HG03460 (cell line): ENCODE results near the gene PRKCD.

Experiments used
- ATAC-seq: cut with Tn5 transposase; IDR thresholded peaks from one replicate; pipeline ENCODE4 v1.9.1; 2021; ENCODE audit not compliant: unreplicated experiment

Gene PRKCD

DNA sequence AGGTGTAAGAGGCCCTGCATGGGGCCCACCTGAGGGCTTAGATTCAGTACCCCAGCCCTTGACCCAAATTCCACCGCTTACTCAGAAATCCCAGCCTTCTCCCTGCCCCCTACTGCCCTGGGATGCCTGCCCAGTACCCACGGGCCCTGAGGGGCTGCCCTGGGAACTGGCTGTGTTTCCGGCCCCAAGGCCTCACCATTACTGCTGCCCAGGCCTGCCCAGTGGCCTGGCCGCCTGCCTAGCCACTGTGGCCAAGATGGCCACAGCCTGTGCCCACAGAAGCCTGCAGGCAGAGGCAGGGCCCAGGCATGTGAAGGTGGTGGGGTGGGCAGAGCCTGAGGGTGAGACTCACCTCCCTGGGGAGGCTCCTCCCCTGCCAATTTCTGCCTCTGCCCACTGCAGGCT is 6.1 kb upstream of the PRKCD start:
- no peak for ATAC-seq

DNA sequence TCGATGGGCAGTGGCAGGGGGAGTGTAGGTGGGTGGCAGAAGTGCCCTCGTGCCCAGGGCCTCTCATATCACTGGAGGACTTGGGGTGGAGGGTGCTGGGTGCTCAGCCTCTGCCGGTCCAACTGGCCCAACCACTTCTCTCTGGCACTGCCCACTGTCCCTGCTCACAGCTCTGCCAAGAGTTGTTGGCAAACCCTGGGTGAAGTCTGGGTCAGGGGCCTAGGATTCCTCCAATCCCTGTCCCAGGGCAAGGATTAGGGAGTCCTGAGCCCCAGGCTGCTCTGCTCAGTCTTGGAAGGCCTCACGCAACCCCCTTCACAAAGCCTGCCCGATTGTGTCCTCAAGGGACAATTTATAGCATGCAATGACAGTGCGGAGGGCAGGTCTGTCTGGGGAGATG is 5.2 kb upstream of the PRKCD start:
- ATAC-seq: no peak

DNA sequence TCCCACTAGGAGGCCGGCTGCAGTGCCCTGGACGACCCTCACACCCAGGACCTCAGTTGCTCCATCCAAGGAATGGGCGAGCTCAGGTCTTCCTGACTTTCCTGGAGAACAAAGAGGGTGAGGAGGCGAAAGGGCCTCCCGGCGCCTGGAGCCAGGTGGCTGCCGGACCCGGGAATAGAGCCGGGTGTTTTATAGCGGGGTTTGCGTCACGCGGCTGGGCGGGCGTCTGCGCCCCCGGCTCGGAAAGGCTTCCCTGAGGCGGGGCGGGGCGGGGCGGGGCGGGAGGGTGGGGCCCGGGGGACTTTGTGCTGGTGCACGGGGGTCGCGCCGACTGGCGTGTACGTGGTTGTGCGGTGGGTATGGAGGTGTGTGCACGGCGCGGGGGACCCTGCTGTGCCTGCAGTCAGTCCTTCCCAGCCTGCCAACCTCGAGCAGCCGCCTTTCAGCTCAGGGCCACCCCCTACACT is 4.6 kb upstream of the PRKCD start:
- no peak for ATAC-seq

DNA sequence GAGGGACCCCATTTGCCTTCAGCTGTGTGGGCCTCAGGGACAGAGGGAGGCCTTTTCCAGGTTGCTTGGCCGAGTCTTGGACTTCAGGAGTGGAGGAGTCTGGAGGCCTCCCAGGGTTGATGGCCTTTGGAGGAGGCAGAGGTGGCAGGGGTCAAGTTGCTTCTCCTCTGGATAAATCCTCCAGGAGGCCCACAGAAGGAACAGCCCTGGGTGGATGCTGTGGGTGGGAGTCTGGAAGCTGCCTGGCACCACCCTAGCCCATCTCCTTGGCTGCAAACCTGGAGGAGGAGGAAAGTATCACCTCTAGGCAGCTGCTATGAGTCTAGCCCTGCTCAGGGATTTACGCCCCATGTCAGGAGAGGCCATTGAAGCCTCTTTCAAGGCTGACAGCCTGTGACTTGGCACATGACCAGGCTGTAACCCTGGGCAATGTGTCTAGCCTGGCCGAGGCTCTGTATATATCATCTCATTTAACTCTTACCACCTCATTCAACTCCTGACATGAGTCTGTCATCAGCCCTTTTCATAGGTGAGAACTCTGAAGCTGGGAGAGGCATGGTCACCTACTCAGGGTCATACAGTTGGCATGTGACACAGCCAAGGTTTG is 2.9 kb upstream of the PRKCD start:
- no peak for ATAC-seq

DNA sequence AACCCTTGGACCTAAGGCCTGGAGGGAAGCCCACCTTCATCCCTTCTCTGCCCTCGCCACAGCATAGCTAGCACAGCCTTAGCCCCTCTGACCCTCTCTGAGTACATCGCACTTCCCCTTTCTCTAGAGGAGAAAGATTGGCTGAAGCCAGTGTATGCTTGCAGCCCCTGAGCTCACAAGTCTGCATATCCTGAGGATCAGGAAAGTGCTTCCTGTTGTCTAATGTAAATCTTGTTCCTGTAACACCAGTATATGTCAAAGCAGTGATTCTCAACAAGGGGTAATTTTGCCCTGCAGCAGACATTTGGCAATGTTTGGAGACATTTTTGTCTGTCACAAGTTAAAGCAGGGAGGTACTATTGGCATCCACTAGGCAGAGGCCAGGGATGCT is 2.2 kb upstream of the PRKCD start:
- no peak for ATAC-seq

DNA sequence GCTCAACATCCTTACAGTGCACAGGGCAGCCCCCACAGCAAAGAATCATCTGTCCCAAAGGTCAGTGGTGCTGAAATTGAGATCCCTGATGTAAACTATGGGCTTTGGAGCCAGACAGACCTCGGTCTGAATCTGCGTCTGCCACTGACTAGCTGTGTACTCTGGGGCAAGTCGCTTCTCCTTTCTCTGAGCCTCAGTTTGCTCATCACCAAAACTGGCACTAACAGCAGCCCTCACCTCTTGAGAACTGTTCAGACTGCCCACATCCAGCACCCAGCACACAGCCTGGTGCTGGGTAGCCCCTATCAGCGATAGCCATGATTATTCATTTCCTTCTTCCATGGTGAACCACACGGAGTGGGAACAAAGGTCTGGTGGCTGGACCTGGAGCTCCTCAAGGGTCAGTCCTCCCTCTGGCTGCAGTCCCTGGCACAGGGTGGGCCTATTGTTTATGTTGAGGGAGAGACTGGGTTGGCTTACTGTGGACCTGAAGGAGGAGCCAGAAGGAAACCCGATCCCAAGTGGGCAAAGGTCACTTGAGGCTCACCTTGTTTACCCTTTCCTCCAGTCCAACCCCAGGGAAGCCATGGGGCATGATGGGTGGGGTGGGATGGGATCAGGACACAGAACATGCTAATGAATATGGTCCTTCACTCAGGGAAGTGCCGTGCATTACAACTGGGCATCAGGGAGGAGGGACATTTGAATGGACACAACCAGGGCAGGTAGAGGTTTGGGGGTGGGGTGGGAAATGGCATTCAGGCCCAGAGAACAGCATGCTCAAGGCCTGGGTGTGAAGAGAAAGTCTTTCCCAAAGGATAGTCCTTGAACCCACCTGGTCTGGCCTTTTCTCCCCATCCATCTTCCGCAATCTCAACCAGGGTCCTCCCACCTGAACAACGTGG is 1.6 kb upstream of the PRKCD start:
- ATAC-seq: no peak

DNA sequence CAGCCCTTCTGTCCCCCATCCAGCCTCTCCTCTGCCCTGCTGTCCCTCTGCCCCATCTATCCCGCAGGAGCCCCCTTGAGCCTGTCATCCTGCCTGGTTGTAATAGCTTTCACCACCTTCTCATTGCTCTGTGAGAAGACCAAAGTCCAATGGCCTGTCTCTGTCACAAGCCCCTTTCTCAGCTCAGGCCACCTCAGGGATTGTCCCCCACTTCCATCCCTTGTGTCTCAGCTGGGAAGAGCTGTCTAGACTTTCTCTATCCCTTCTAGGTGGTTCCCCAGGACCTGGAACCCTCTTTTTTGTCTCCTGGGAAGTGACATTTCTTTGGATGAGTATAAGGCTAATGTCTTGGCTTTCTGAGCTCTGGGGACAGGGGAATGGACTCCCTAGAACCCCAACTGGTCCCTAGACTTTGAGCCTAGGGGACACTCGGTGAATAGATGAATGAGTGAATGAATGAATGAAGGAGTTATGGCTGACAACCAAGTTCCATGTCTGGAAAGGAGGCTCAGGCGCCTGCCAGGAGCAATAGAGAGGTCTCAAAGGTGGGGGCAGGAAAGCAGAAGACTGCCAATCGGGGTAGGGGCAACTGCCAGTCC is 849 bp upstream of the PRKCD start:
- no peak for ATAC-seq

DNA sequence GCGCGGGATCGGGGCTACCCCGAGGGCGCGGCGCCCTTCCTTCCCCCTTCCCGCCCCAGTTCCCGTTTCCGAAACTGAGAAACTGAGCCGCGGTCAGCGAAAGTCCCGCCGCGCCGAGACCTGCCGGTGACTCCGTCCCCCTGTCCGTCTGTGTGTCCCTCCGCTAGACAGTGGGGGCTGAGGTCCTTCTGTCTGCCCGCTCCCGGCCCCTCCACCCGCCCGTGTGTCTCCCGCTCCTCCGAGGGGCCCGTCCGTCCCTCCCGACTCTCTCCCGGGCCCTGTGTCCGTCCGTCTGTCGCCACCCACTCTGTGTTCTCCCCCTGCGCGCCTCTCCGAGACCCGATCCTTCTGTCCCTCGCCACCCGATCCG is 426 bp downstream of the PRKCD start:
- no peak for ATAC-seq

DNA sequence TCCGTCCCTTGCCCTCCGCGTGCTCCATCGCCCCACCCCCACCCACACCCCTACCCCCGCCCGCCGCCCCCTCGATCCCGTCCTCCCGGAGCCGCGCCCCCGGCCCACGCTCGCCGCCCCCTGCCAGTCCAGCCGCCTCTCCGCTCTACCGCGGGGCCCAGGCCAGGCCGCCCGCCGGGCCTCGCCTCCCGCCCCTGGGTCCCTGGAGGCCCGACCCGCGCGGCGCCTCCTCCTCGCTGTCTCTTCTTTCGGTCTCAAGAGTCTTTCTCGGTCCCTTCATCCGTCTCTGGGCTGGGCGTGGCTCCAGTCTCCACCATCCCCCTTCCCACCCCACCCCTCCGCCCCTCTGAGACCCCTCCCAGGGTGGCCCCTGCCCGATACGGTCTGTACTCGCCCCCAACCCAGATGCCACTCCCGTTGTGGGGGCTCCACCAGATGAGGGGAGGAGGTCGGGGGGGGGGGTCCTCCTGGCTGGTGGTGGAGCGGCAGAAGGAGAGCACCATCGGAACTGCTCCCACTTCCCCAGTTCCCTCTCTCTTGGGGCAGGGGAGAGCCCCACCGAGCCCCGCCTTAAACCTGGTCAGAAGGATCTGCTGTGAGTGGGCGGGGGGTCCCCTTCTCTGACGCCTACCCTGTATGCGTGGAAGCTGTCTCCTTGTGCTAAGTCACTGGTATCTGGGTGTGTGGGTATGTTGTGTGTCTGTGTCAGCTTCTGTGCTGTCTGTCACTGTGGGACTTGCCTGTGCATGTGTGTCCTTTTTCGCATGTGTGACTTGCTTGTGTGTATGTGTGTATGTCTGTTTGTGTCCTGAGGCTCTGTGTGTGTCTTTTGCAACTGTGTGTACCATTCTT is 1.0 kb downstream of the PRKCD start:
- peak; percentile 32 for ATAC-seq

DNA sequence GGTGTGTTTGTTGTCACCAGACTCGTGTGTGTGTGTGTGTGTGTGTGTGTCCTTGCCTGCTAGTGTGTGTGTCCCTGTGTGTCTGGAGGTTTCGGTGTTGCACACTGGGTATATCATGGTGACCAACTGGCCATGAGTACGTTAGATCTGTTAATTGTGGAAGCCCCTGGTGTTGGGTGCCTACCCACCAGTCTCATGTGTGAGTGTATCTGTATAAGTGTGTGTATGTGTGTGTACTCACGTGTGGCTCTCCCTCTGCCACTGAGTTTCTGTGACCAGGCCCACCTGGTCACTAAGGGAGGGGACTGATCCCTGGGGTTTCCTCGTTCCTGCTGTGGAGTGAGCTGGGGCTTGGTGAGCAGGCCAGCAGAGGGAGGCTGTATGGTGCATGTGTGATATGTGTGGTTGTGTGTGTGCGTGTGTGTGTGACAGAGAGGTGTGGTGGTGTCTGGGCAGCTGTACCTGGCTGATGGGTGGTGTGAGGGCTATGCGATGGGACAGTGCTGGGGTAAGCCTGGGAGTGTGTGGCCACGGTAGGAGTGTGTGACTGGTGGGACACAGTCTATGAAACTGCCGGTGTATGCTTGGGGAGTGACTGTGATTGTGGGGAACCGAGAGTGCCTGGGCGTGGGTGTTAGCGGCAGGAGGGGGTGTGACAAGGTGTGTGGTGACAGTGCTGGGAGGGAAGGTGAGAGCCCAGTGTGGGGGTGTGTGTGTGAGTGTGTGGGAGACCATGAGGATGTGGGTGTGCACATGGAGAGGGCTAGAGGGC is 1.8 kb downstream of the PRKCD start:
- ATAC-seq: peak; percentile 28

DNA sequence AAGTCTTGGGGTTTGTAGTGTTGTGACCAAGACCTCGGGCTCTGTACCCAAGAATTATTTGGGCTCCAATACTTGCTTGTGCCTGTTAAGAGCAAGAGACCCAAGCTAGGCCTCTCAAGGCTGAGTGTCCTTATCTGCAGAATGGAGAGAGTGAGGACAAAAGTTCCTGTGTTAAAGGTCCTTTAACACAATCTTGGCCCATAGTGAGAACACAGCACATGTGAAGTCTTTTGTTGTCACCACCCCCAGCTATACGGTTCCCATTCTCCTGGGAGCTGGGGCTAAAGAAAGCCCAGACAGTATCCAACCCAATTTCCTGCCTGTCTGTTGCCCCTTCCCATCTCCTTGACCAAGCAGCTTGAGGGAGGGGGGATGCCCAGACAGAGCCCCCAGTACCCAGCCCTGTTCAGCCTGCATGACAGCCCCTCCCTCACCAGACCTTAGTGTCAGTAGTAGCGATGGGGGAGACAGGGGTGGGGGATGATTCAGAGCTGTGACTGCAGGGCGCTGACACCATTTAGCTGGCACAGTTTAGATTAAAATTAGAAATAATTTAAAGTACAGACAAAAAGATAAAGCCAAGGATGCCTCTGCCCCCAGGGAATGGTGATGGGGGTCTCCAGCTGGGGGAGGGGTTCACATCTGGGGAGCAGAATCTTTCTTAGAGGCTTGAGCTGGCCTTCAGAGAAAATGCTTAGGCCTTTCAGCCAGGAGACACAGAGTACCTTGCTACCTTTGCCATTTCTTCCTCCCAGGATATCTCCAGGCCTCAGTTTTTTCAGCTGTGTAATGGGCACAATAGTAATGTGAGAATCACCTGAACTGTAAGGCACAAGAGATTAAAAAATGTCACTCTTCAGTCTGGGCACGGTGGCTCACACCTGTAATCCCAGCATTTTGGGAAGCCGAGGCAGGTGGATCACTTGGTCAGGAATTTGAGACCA is 2.7 kb downstream of the PRKCD start:
- ATAC-seq: no peak

DNA sequence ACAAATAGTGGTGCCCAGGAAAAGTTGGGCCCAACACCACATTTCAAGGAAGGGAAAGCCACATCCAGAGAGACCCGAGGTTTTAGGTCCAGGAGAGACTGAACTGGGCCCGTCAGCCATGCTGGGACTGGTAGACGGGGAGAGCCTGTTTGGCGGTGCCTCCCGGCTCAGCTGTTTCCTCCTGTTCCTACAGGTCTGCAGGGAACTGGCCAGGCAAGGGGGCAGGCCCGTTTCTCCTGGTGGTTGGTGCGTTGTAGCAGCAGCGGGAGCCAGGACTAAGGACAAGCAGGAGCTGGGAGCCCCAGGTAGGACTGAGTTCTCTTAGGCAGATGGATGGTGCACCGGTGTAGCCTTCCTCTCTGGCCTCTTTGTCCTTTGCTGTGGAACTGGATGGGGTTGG is 3.9 kb downstream of the PRKCD start:
- no peak for ATAC-seq

DNA sequence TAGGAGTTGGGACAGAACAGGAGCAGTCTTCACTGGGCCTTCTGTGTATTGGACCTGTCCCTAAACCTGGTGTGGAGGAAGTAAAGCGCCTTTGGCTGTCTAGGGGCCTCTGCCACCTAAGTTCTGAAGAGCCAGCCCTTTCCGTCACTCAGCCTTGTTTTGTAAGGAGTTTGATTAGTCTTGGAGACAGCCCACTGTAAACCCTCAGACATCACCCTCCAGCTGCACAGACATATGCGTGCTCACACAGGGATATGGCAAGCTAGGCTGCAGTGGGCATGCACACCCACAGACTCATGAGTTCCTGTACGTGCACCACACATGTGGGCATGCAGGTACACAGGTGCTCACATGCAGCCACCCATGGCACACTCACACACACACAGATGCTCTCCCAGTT is 5.2 kb downstream of the PRKCD start:
- no peak for ATAC-seq

DNA sequence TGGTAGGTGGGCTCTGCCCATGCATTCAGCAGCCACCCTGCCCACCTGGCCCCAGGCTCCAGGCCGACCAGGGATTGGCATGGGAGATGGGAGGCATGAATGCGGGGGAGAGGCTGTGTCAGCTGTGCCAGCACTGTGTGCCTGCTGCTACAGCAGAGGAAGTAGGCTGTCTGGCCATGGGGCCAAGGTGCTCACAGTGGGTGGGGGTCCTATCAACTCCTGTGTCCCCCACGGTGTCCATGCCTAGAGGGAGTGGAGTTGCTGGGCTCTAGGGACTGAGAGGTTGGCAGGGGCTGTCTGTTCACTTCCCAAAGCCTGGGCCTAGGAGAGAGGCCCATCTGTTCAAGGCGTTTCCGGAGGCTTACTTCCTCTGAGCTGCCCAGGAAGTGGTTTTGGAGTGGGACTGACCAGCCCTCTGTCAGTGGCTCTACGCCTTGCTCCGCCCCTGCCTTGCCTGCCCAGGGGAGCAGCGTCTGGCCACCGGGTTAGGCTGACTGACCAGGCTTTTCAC is 5.8 kb downstream of the PRKCD start:
- no peak for ATAC-seq

DNA sequence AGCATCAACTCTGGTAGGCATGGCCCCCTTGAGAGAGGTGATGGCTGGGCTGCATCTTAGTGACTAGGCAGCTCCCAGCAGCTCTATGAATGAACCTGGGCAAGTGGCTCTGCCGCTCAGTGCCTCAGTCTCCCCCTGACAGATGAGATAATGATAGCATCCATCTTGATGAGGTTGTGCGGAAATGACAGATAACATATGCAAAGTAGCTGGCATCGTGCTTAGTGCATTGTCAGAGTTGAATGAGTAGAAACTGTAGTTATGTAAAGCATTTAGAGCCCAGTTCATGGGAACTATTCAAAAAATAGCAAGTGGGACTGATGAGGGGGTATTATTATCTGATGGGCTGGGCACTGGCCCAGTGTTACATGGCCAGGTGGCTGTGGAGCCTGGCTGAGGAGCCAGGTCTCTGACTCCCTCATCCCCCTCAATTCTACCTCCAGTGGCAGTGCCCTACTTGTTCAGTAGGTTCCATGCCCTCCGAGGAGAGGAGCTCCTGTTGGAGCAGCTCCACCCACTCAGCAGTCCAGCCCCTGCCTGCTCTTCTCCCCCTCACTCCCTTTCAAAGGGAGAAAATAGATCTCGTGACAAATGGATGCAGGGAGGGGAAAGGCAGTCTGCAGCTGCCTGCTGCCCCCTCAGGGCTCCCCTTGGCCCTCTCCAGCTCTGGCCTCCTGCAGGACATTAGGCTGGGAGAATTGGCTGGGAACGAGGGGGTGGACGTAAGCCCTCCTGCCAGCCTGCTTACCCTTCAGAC is 6.6 kb downstream of the PRKCD start:
- ATAC-seq: no peak

DNA sequence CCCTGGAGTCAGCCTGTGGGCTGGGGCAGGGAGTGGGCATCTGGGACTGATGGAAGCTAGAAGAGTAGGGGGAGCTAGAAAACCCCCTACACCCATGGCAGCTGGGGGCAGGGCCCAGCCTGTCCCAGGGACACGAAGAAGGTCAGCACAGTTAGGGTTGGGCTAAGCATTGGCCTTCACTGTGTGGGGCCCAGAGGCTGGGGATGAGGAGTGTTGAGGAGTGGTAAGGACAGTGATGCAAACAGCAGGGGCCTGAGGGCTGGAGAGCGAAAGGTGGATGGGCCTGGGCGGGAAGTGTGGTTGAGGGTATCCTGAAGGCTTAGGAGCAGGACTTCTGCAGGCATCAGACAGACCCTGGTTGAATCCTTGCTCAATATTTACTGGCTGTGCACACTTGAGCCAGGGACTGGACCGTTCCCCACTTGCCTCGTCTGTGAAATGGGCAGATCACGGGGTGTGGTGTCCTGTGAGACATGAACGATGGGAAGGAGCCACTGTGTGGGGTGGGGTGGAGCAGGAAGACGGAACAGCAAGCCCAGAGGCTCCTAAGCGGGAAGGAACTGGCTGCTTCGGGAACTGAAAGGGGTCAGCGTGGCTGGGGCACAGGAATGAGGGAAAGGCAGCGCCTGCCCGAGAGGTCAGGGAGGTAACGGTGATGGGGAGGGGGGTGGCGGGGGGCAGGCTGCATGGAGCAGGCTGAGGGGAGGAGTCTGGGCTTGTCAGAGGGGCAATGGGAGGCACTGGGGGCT is 7.3 kb downstream of the PRKCD start:
- ATAC-seq: no peak

DNA sequence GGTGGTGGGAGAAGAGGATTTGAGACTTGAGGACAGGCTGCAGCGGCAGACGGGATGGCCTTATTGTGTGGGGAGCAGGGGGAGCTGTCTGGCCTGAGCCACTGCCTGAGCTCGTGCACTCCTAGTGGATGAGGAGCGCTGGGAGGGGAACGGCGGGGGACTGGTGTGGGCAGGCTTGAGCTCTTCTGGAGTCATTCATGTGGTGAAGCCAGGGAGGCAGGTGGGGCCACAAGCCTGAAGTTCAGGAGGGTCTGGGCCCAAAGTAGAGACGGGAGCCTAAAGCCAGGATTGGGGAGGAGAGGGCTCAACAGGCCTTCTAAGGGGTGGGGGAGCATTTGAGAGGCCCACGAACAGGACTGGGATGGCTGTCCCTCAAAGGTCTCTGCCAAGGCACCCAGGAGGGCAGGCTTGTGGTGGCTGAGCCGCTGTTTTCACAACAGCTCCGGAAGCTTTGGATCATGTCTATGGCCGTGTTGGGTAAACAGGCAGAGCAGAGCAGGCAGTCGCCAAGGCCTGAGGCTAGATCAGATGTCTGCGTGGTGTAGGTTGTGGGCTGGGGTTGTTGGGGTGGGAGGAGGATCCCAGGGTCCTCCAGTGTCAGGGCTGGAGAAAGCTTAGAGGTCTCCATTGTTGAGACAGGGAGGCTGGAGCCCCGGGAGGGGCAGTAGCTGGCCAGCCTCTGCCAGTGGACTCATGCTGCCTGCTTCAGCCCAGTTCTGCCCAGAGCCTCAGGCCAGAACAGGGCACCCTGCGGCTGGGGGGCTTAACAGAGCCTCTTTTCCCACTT is 8.2 kb downstream of the PRKCD start:
- ATAC-seq: no peak
